Skeletal muscle satellite cell (primary cell): ENCODE measurements around the gene CREG2.

Experiments
- H3K27me3 ChIP-seq: 2 replicates; pipeline ENCODE4 v1.7.0; 2013; ENCODE audit warnings: low read length; ENCODE audit not compliant: control insufficient read depth, insufficient read depth
- H3K36me3 ChIP-seq: 2 replicates; pipeline ENCODE4 v1.7.0; 2013; ENCODE audit warnings: mild to moderate bottlenecking, control low read depth, low read length; ENCODE audit not compliant: insufficient read depth
- H3K4me1 ChIP-seq: 2 replicates; pipeline ENCODE4 v1.7.0; 2013; ENCODE audit warnings: low read length; ENCODE audit not compliant: control insufficient read depth, insufficient read depth
- H3K4me2 ChIP-seq: 2 replicates; pipeline ENCODE4 v1.7.0; 2013; ENCODE audit warnings: mild to moderate bottlenecking, low read length
- H3K4me3 ChIP-seq: 2 replicates; pipeline ENCODE4 v1.7.0; 2013; ENCODE audit warnings: low read length
- H3K9ac ChIP-seq: 2 replicates; pipeline ENCODE4 v1.7.0; 2013; ENCODE audit warnings: mild to moderate bottlenecking, low read depth, low read length, moderate library complexity
- H3K9me3 ChIP-seq: replicated peaks from 2 replicates; pipeline ENCODE4 v1.7.0; 2013; ENCODE audit warnings: mild to moderate bottlenecking, control low read depth, low read length

CREG2 gene

DNA sequence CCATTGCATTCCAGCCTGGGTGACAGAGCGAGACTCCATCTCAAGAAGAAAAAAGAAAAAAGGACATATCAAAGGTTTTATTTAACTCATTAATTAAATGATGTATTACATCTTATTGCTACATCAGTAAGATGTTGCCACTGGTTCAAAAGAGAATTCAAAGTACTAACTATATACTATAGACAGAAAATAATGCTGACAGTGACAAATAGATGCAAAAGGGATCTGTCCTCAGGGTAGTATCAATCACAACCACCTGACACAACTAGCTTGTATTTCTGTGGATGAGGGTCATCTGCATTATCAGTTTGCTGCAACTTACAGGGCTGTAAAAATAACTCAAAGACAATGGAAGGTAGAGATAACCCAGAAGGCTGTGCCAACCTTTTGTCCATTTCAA lies 16.4 kb upstream of the CREG2 start:
- Histone ChIP-seq H3K4me2 (no peak overlapping the region), H3K9ac (no peak overlapping the region), H3K9me3 (no peaks in the 10 kb centered on the region), H3K4me1 (peaks cover 7% of the 10 kb centered on the region), H3K27me3 (no peaks in the 10 kb centered on the region), H3K36me3 (no peaks in the 10 kb centered on the region), H3K4me3 (no peak overlapping the region)

- Histone ChIP-seq H3K4me1 (peaks cover 7% of the 10 kb centered on the region), H3K4me2 (no peak overlapping the region), H3K4me3 (no peak overlapping the region), H3K27me3 (no peaks in the 10 kb centered on the region), H3K9me3 (no peaks in the 10 kb centered on the region), H3K9ac (no peak overlapping the region), H3K36me3 (no peaks in the 10 kb centered on the region)
Measured at GRCh38 chr2:101402630-101403029, 15.3 kb upstream of the CREG2 start.

GRCh38 chr2:101401906-101402305 lies 14.6 kb upstream of the CREG2 start:
- no peak overlapping the region for H3K4me3 ChIP-seq

GRCh38 chr2:101401326-101401665 lies 14.0 kb upstream of the CREG2 start:
- Histone ChIP-seq H3K9ac (no peak overlapping the region), H3K4me3 (no peak overlapping the region), H3K4me2 (no peak overlapping the region), H3K9me3 (no peaks in the 10 kb centered on the region), H3K36me3 (no peaks in the 10 kb centered on the region), H3K4me1 (peaks cover 9% of the 10 kb centered on the region), H3K27me3 (no peaks in the 10 kb centered on the region)

More at GRCh38 chr2:101401906-101402305, 14.6 kb upstream of the CREG2 start:
- H3K9ac ChIP-seq, result no peak overlapping the region
- H3K36me3 ChIP-seq, result no peaks in the 10 kb centered on the region
- no peaks in the 10 kb centered on the region for H3K27me3 ChIP-seq
- peaks cover 8% of the 10 kb centered on the region for H3K4me1 ChIP-seq
- no peaks in the 10 kb centered on the region for H3K9me3 ChIP-seq
- no peak overlapping the region for H3K4me2 ChIP-seq

DNA sequence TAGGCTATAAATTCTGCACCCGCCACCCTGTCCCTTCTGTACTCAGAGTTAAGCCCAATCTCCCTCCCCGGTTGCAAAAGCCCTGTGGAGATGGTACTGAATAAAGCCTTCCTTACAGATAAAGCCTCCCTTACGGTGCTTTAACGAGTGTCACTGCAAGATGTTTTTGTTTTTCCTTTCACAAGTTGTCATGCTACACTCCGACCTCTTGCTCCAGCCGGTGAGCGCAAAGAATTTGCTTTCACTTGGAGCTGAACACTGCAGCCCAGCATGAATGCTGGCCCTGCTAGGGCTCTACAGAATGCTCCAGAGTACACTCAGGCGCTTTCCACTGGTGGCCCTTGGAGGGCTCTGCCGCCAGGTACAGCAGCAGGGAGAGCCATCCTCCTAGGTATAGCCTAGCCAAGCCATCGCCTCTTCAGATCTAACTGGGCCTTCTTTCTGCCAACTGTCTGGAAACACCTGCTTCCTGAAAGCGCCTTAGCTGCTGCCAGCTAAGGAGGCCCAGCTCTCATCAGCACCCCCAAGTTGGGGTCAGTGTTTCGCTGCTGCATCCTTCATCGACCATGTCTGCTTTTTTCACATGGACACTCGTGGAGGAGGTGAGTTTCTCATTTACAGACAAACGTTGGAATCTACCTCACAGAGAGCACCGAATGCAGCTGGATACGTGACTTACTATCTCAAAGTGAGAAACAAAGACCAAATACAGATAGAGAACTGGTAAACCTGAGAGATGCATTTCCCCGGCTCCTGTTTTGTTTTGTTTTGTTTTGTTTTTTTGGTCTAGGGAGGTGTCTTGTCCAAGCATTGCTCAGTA lies 13.4 kb upstream of the CREG2 start:
- Histone ChIP-seq H3K27me3 (no peaks in the 10 kb centered on the region), H3K9me3 (no peaks in the 10 kb centered on the region), H3K9ac (no peak overlapping the region), H3K4me3 (no peak overlapping the region), H3K4me2 (no peak overlapping the region), H3K4me1 (peaks cover 13% of the 10 kb centered on the region), H3K36me3 (no peaks in the 10 kb centered on the region)

- Histone ChIP-seq H3K4me1 (peaks cover 20% of the 10 kb centered on the region), H3K9ac (no peak overlapping the region), H3K36me3 (no peaks in the 10 kb centered on the region), H3K4me3 (no peak overlapping the region), H3K9me3 (no peaks in the 10 kb centered on the region), H3K27me3 (no peaks in the 10 kb centered on the region), H3K4me2 (no peak overlapping the region)
Measured at GRCh38 chr2:101400048-101400447, 12.7 kb upstream of the CREG2 start.

GRCh38 chr2:101399021-101399799 lies 11.9 kb upstream of the CREG2 start:
- no peaks in the 10 kb centered on the region for H3K36me3 ChIP-seq
- peaks cover 20% of the 10 kb centered on the region for H3K4me1 ChIP-seq
- H3K9me3 ChIP-seq, result no peaks in the 10 kb centered on the region
- no peak overlapping the region for H3K4me2 ChIP-seq
- H3K27me3 ChIP-seq, result no peaks in the 10 kb centered on the region
- no peak overlapping the region for H3K4me3 ChIP-seq
- no peak overlapping the region for H3K9ac ChIP-seq

DNA sequence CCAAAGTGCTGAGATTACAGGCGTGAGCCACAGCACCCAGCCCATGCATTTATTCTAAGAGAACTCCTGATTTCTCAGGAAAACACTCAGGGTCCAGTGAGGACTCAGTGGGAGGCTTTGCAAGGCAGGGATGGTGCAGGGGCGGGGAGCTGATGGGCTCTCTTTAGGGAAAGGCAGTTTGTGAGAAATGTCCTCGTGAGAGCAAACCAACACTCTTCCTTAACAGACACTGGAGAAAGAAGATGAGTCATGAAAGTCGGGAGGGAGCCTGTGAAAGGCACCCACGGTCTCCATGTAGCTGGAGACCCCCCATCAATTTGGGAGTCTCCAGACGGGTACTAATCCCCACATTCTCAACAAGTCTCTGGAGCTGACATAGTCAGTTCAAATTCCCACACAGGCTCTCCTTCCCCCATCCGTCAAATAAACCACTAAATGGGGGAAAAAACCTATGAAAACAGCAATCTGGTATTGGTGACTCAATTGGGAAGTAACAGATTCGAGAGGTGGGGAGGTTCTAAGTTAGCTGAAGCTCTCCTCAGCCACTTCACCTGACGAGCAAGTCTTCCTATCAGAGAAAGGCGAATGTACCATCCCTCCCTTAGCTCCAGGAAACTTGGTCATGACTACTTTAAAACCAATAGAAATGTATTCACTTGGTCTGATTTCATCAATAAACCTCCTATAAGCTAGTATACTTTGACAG lies 11.0 kb upstream of the CREG2 start:
- H3K27me3 ChIP-seq, result no peaks in the 10 kb centered on the region
- no peak overlapping the region for H3K4me2 ChIP-seq
- peaks cover 20% of the 10 kb centered on the region for H3K4me1 ChIP-seq
- no peaks in the 10 kb centered on the region for H3K36me3 ChIP-seq
- H3K9ac ChIP-seq, result no peak overlapping the region
- no peak overlapping the region for H3K4me3 ChIP-seq
- no peaks in the 10 kb centered on the region for H3K9me3 ChIP-seq

GRCh38 chr2:101396316-101396717 lies 9.0 kb upstream of the CREG2 start:
- peak overlapping the region; percentile 44 for H3K4me3 ChIP-seq
- H3K27me3 ChIP-seq, result no peaks in the 10 kb centered on the region
- peak overlapping the region; percentile 65 for H3K9ac ChIP-seq
- H3K9me3 ChIP-seq, result no peaks in the 10 kb centered on the region
- H3K36me3 ChIP-seq, result no peaks in the 10 kb centered on the region
- H3K4me2 ChIP-seq, result peak overlapping the region; percentile 71
- H3K4me1 ChIP-seq, result peaks cover 20% of the 10 kb centered on the region

- Histone ChIP-seq H3K36me3 (no peaks in the 10 kb centered on the region), H3K4me1 (peaks cover 20% of the 10 kb centered on the region), H3K9ac (peak overlapping the region; percentile 65), H3K4me3 (peak overlapping the region; percentile 44), H3K27me3 (no peaks in the 10 kb centered on the region), H3K4me2 (peak overlapping the region; percentile 71), H3K9me3 (no peaks in the 10 kb centered on the region)
Measured at GRCh38 chr2:101395545-101396315, 8.4 kb upstream of the CREG2 start.

GRCh38 chr2:101388232-101388631 lies 929 bp upstream of the CREG2 start:
- Histone ChIP-seq H3K4me1 (peaks cover 24% of the 10 kb centered on the region), H3K9ac (no peak overlapping the region), H3K36me3 (no peaks in the 10 kb centered on the region), H3K4me3 (no peak overlapping the region), H3K27me3 (peaks cover 31% of the 10 kb centered on the region), H3K4me2 (no peak overlapping the region), H3K9me3 (no peaks in the 10 kb centered on the region)
